Measurements from ENCODE around the gene STRIP2.
"Not testable (repeated sequence)": the region's sequence is repeated elsewhere in the genome, so short reads cannot be mapped to it uniquely, and the experiment has no call there.

Gene STRIP2

GRCh38 chr7:129498021-129498420 lies 63.8 kb downstream of the STRIP2 start:
- DNase-seq = no peak

GRCh38 chr7:129499999-129500398 lies 65.8 kb downstream of the STRIP2 start:
- DNase-seq = no peak

GRCh38 chr7:129501760-129502707 lies 67.8 kb downstream of the STRIP2 start, which contains the start of gene SMKR1:
Gene SMKR1, plus strand, starts transcription at chr7:129502531. Its CDS starts 294 bp downstream, at chr7:129502825.
- DNase-seq = peak; percentile 76

DNA sequence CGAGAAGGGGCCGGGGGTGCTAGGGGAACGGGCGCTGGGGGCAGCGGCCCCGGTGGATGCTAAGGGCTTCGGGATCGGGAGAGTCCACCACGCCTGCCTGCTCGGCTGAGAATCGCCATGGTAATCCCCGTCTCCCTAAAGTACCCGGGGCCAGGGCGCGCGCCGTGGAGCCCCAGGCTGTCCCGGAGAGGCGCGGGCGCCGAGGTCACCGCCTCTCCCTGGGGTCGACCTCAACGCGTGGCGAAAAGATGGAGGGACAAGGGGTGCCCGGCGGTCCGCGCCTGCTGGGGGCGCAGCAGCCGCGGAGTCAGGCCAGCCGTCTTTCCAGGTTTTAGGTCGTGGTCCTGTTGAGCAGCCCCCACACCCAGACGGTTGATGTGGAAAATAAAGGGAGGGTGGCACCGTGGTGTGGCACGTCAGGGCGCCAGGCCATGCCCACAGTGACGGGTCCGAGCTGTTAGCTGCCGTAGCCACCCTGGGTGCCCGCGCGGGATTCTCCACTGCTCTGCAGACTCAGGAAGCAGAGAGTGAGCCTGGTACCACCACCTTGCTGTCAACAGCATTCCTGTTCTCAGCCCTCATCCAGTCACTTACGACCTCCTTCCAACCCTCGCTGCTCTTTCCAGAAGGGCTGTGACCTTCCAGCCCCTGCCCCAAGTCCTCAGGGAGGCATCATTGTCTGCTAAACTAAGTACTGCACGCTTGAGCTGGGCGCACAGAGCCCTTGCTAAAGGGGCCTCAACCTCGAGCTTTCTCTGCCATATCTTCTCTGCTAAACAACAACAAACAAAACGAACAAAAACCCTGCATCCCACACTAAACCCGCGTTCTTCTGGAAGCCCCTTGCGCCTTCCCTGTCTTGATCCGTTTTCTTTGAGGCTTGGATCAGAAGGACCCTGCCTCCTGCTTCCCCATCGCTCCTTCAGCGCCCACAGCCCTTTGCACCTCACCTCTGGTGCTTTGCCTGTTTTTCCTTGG lies 68.8 kb downstream of the STRIP2 start:
- peak; percentile 64 for DNase-seq

GRCh38 chr7:129503725-129504124 lies 69.5 kb downstream of the STRIP2 start:
- DNase-seq = no peak

GRCh38 chr7:129512192-129512591 lies 78.0 kb downstream of the STRIP2 start:
- DNase-seq = no peak

GRCh38 chr7:129513546-129513945 lies 79.3 kb downstream of the STRIP2 start:
- no peak for DNase-seq

- no peak for DNase-seq
These were observed 80.5 kb downstream of the STRIP2 start for GRCh38 chr7:129514683-129515082.

- DNase-seq = no peak
These were observed 81.1 kb downstream of the STRIP2 start for GRCh38 chr7:129515381-129515780.

- DNase-seq = no peak
These were observed 83.7 kb downstream of the STRIP2 start for GRCh38 chr7:129517931-129518330.

DNA sequence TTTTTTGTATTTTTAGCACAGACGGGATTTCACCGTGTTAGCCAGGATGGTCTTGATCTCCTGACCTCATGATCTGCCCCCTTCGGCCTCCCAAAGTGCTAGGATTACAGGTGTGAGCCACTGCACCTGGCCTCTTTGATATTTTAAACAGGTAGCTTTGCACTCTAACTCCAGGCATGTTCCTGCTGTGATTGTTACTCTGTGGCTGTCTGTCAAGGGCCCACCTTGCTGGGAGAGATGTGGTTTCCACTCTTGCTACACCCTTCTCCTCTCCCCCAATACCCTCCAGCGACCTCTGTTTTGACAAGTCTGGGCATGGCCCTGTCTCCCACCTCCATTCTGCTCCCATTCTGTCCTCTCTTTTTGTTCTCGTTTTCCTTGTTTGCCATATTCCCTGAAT lies 85.2 kb downstream of the STRIP2 start:
- no peak for DNase-seq

DNA sequence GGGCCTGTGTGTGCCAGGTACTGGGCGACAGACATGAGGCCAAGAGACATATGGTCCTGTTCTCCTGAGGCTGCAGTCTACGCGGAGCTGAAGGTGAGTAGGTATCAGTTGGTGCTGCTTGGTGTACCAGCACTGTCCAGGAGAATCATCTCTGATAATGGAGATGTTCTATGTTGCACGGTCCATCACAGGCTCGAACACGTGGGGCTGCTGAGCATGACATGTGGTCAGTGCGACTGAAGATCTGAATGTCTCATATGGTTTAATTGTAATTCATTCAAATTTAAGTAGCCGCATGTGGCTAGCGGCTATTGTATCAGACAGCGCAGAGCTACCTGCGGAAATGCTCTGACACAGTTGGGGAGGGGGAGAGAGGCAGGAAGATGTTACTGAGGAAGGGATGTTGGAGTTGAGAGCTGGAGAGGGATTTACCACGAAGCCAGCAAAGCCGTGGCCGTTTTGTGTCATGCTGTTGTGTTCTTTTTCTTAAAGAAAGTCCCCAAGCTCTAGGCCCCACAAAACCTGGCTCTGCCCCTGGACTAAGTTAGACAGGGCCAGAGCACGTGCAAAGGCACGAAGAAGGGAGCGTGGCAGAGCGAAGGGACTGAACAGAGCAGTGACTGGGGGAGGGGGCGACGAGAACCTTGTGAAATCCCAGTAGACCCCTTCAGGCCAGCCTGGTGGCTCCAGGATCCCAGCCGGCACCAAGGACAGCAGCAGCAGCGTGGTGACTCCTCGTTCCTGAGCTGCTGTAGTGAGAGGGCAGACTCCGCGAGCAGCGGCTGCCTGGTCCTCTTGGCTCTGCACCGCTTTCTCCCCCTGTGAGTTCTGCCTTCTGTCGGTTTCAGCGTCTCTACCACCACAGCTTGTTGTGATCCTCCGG lies 88.1 kb downstream of the STRIP2 start:
- peak; percentile 75 for DNase-seq

- no peak for DNase-seq
These were observed 88.7 kb downstream of the STRIP2 start for GRCh38 chr7:129522971-129523340.

DNA sequence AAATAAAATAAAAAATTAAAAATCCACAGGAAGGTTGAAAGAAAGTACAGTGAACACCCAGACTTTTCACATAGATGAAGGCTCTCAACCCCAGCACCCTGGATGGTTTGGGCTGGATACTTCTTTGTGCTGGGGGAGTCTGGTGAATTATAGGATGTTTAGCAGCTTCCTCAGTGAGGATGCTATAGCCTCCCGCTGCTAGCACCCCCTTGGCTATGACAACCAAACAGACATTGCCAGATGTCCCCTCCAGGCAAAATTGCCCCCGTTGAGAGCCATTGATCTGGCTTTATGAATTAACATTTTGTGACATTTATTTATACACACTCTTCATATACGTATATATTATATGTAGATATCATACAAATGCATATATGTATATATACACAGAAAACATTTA lies 89.7 kb downstream of the STRIP2 start:
- no peak for DNase-seq

DNA sequence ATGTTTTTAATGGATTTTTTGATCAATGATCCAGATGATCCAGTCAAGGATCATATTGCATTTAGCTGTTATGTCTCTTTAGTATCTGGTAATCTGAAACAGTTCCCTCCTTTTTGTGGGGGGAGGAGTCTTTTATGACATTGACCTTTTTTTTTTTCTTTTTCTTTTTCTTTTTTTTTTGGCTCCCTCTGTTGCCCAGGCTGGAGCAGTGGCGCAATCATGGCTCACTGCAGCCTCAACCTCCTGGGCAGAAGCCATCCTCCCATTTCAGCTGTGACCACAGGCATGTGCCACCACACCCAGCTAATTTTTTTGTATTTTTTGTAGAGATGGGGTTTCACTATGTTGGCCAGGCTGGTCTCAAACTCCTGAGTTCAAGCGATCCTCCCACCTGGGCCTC lies 90.2 kb downstream of the STRIP2 start:
- DNase-seq = not testable (repeated sequence)

DNA sequence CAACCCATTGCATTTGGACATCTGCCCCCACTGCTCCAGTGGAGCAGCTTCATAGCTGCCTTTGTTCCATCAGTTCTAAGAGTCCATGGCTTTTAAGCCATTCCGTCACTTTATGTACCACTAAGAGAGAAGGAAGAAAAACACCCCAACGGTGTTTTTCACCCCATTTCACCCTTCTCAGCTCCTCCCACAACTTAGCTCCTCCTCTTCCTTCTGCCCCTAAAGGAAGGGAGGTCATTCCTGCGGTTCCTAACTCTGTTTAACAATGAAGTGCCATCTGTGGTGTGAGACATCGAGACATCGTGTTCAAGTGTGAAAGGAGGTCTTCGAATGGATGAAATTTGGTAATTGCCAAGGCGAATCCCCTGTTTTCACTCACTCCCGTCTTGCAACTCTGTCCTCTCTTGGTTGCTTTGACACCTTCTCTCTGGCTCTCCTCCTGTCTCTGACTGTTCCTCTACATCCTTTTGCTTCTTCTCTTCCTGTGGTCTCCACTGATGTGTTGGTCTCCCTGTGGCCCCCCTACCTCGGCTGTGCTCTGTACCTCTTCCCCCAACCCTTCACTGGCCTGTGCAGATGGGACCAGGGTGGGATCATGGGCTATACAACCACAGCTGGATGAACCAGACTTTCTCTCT lies 91.1 kb downstream of the STRIP2 start:
- no peak for DNase-seq

DNA sequence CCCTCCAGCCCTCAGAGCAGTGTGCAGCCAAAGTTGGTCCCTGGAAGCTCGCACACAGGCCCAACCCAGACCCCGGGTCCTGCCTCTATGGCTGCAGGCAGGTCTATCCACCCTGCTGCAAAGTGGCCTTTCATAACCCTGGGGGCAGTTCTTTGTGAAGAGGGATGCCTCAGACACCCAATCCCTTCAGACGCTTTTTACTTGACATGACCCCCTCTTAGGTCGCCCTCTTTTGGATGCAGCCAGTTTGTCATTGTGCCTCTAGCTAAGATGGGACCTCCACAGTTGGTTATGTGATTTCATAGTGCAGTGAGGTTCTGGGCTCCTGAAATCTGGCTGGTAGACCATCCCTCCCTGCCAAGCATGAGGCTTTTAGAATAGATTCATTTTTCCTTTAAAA lies 95.4 kb downstream of the STRIP2 start:
- DNase-seq = no peak

DNA sequence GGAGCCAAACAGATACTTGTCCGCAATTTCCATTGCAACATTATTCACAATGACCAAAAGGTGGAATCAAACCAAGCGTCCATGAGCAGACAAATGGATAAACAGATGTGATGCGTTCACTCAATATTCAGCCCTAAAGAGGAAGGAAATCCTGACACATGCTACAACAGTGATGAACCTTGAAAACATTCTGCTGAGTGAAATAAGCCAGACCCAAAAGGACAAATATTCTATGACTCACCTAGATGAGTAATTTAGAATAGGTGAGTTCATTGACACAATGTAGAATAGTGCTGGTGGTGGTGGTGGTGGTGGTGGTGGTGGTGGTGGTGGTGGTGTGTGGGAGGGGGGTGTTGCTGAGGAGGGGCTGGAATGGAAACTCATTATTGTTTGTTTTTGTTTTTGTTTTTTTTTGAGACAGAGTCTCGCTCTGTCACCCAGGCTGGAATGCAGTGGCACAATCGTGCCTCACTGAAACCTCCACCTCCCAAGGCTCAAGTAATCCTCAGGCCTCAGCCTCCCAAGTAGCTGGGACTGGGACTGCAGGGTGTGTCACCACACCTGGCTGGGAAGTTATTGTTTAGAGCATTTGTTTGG lies 96.7 kb downstream of the STRIP2 start:
- peak; percentile 67 for DNase-seq

- no peak for DNase-seq
These were observed 97.5 kb downstream of the STRIP2 start for GRCh38 chr7:129531721-129532120.

DNA sequence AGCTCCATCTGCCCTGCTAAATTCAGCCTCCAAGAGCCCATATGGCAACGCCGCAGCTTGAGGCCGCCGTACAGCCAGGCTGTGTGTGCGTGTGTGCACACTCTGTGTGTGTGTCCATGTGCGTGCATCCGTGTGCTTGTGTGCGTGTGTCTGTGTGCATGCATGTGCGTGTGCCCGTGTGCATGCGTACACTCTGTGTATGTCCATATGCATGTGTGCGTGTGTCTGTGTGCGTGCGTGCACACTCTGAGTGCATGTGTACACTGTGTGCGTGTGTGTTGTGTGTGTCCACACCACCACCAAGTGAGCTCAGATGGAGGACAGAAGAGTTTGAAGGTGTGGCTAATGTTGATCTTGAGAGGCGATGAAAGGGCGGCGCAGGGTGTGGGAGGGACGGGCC lies 98.1 kb downstream of the STRIP2 start:
- no peak for DNase-seq

DNA sequence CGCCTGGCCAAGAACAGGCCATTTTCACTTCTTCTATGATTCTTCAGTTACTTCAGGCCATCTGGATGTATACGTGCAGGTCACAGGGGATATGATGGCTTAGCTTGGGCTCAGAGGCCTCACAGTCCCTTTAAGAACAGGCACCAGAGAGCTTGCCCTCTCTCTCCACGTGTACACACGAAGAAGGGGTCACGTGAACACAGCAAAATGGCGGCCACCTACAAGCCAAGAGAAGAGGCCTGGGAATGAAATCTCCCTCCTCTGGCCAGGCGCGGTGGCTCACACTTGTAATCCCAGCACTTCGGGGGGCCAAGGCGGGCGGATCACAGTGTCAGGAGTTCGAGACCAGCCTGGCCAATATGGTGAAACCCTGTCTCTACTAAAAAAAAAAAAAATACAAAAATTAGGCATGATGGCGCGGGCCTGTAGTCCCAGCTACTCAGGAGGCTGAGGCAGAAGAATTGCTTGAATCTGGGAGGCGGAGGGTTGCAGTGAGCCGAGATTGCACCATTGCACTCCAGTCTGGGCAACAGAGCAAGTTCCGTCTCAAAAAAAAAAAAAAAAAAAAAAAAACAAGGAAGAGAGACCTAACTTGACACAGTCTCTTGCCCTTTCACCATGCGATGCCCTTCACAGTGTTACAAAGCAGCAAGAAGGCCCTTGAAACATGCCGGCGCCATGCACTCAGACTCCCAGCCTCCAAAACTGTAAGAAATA lies 100.5 kb downstream of the STRIP2 start:
- DNase-seq = not testable (repeated sequence)

All from islet precursor cell (in vitro differentiated cells).